A549 (cell line): ENCODE results near the gene NNAT. TPM values are rescaled to one million over a fixed set of nuclear protein-coding genes. Genes with fewer than 3 reads are reported as not detected.

Experiments used
- ATAC-seq, 2 experiments: fragments of 200-7000 bp in 1 of 2; fragments of >200 bp in 1 of 2; cut with Nextera tagmentation in 1 of 2; cut with Tn5 transposase in 1 of 2; 3 replicates each; pipeline versions ENCODE4 v1.8.0 to v1.9.1; 2018 to 2020; ENCODE audit warnings: mild to moderate bottlenecking in 1 of 2, moderate library complexity in 1 of 2
- CTCF ChIA-PET: fragments of 300-600 bp; sonication (Branson Sonifier 250); formaldehyde crosslinking; extraction: SDS; loops from one replicate; lab custom pipeline; 2021; ENCODE audit warnings: antibody characterized with exemption, inconsistent platforms; lab: Yijun Ruan, JAX
- POLR2A ChIA-PET: fragments of 350-600 bp; formaldehyde crosslinking; extraction: SDS; loops from one replicate; lab custom pipeline; 2021; ENCODE audit warnings: antibody characterized with exemption, inconsistent platforms; lab: Yijun Ruan, JAX
- DNase-seq, 2 experiments: peaks; one replicate each; pipeline versions ENCODE4 v3.0.0 to v3.0.0-alpha.2; 2011 to 2016; ENCODE audit warnings: low read depth in 1 of 2, low spot score in 1 of 2
- FAIRE-seq: peaks from 2 replicates; lab custom pipeline; 2011; peaks lifted over from hg19 to GRCh38; lab: Jason Lieb, UNC
- H3K27ac ChIP-seq, 2 experiments: fragments of >200 bp; sonication (Bioruptor Twin); formaldehyde crosslinking; 3 replicates each; pipeline ENCODE4 v1.5.1; 2016 to 2017
- H3K4me1 ChIP-seq: fragments of >200 bp; sonication (Bioruptor Twin); formaldehyde crosslinking; 3 replicates; pipeline ENCODE4 v1.6.1; 2016
- H3K4me2 ChIP-seq: fragments of >200 bp; sonication (Bioruptor Twin); formaldehyde crosslinking; 3 replicates; pipeline ENCODE4 v1.6.1; 2016
- H3K4me3 ChIP-seq: fragments of >200 bp; sonication (Bioruptor Twin); formaldehyde crosslinking; 3 replicates; pipeline ENCODE4 v1.5.1; 2016
- H3K9me3 ChIP-seq: fragments of >200 bp; sonication (Bioruptor Twin); formaldehyde crosslinking; 3 replicates; pipeline ENCODE4 v1.6.1; 2016
- CBX2 ChIP-seq: fragments of 200-600 bp; sonication (generic); IDR thresholded peaks from 2 replicates; pipeline ENCODE4 v1.6.1; 2016; ENCODE audit warnings: low read depth, mild to moderate bottlenecking, borderline replicate concordance
- EHF ChIP-seq: fragments of 250-450 bp; sonication (Bioruptor Pico); IDR thresholded peaks from 2 replicates; pipeline ENCODE4 v1.5.0; 2020; ENCODE audit warnings: mild to moderate bottlenecking
- EHMT2 ChIP-seq: fragments of 200-600 bp; sonication (generic); IDR thresholded peaks from 2 replicates; pipeline ENCODE4 v1.6.1; 2016; ENCODE audit warnings: antibody characterized with exemption, low read depth, mild to moderate bottlenecking, moderate library complexity
- ELK1 ChIP-seq: fragments of 150-350 bp; IDR thresholded peaks from 2 replicates; pipeline ENCODE4 v1.6.1; 2014; ENCODE audit warnings: low read depth, mild to moderate bottlenecking, low read length
- ESRRA ChIP-seq: fragments of 150-350 bp; IDR thresholded peaks from 2 replicates; pipeline ENCODE4 v1.6.1; 2014; ENCODE audit warnings: mild to moderate bottlenecking, low read length, borderline replicate concordance
- FOSB ChIP-seq: fragments of 250-450 bp; sonication (Bioruptor Pico); IDR thresholded peaks from 2 replicates; pipeline ENCODE4 v1.5.0; 2020; ENCODE audit warnings: mild to moderate bottlenecking, moderate library complexity
- FOSL2 ChIP-seq, 2 experiments: fragments of 450-650 bp in 1 of 2; fragments of >200 bp in 1 of 2; sonication (Bioruptor Twin) in 1 of 2; formaldehyde crosslinking; IDR thresholded peaks; 2 replicates each; pipeline versions ENCODE4 v1.5.0 to v1.6.1; 2016 to 2020; ENCODE audit warnings: mild to moderate bottlenecking in 1 of 2, moderate library complexity in 1 of 2
- FOXS1 ChIP-seq: fragments of 250-450 bp; sonication (Bioruptor Pico); IDR thresholded peaks from 2 replicates; pipeline ENCODE4 v1.5.0; 2020; ENCODE audit warnings: mild to moderate bottlenecking, moderate library complexity
- HMGXB4 ChIP-seq: fragments of 250-450 bp; sonication (Bioruptor Pico); IDR thresholded peaks from 2 replicates; pipeline ENCODE4 v1.5.0; 2021; ENCODE audit warnings: mild to moderate bottlenecking, moderate library complexity, borderline replicate concordance
- HOXA7 ChIP-seq: fragments of 250-450 bp; sonication (Bioruptor Pico); IDR thresholded peaks from 2 replicates; pipeline ENCODE4 v1.5.0; 2020; ENCODE audit warnings: mild to moderate bottlenecking, moderate library complexity
- HOXB13 ChIP-seq: fragments of 250-450 bp; sonication (Bioruptor Pico); IDR thresholded peaks from 2 replicates; pipeline ENCODE4 v1.5.0; 2020; ENCODE audit warnings: low read depth, mild to moderate bottlenecking, moderate library complexity
- HOXB5 ChIP-seq: fragments of 250-450 bp; sonication (Bioruptor Pico); IDR thresholded peaks from 2 replicates; pipeline ENCODE4 v1.5.0; 2020; ENCODE audit warnings: mild to moderate bottlenecking, moderate library complexity
- JUN ChIP-seq, 2 experiments: fragments of >200 bp; sonication (Bioruptor Twin); formaldehyde crosslinking; IDR thresholded peaks; 2 replicates in 1 of 2; 3 replicates in 1 of 2; pipeline ENCODE4 v1.6.1; 2016 to 2017
- MAX ChIP-seq: IDR thresholded peaks from 2 replicates; pipeline ENCODE4 v1.6.1; 2012
- NFE2L2 ChIP-seq: fragments of 150-350 bp; conservative IDR thresholded peaks from 2 replicates; pipeline ENCODE4 v1.6.1; 2014; ENCODE audit warnings: low read length
- NR3C1 ChIP-seq: fragments of >200 bp; sonication (Bioruptor Twin); formaldehyde crosslinking; IDR thresholded peaks from 3 replicates; pipeline ENCODE4 v1.6.1; 2017
- PBX3 ChIP-seq: IDR thresholded peaks from 2 replicates; pipeline ENCODE4 v1.6.1; 2012
- POLR2AphosphoS2 ChIP-seq: conservative IDR thresholded peaks from 2 replicates; pipeline ENCODE4 v1.6.1; 2012; ENCODE audit warnings: low read length, improper control_type of control experiment, inconsistent platforms
- RAD21 ChIP-seq, 2 experiments: fragments of >200 bp in 1 of 2; sonication (Bioruptor Twin) in 1 of 2; formaldehyde crosslinking in 1 of 2; IDR thresholded peaks in 1 of 2; conservative IDR thresholded peaks in 1 of 2; 2 replicates in 1 of 2; 3 replicates in 1 of 2; pipeline ENCODE4 v1.6.1; 2012 to 2018; ENCODE audit warnings: inconsistent platforms in 1 of 2
- RFX5 ChIP-seq: fragments of 450-650 bp; IDR thresholded peaks from 2 replicates; pipeline ENCODE4 v1.7.1; 2014; ENCODE audit warnings: antibody characterized with exemption, mild to moderate bottlenecking, moderate library complexity
- SREBF2 ChIP-seq: fragments of 450-650 bp; IDR thresholded peaks from 2 replicates; pipeline ENCODE4 v1.6.1; 2014; ENCODE audit warnings: mild to moderate bottlenecking, moderate library complexity
- whole genome bisulfite sequencing: methylation state at CpG from one replicate; pipeline ENCODE4 v1.1.6; 2017; ENCODE audit errors: missing lambda C conversion rate; 5-methylcytosine and 5-hydroxymethylcytosine counted together
- polyA plus RNA-seq, 4 experiments: library from polyadenylated mRNA; depleted of rRNA in 3 of 4; stranded (reverse); fragments of >200 nt; fragmentation: RNase III in 1 of 4; extraction: RNeasy Plus Mini Kit Qiagen cat#74134 plus additional on column Dnase treatment in 1 of 4; gene quantifications; 2 replicates in 3 of 4; 3 replicates in 1 of 4; pipeline ENCODE4 v1.2.3, GENCODE V29; 2011 to 2017

The NNAT gene
- polyA plus RNA-seq, 2 of the 4 experiments (the other 2 are of a cell fraction), result not detected

GRCh38 chr20:37494796-37495195, 26.3 kb upstream of the NNAT start:
- H3K4me2 ChIP-seq, result no peak overlapping the region
- ChIA-PET CTCF (interaction anchor here (0.6 to 1.7 kb wide), 3 partner anchors 29 to 212 kb away, joined by 3 to 4 read pairs (median 4); no protein-coding TSS in a partner anchor), POLR2A (no interaction called here)
- no peak overlapping the region for H3K4me3 ChIP-seq
- no peaks in the 10 kb centered on the region for H3K9me3 ChIP-seq
- DNase-seq, result no peak
- no peak overlapping the region for H3K27ac ChIP-seq
- no peak for ATAC-seq
- TF ChIP-seq HOXB5 (CRISPR knock-in tag) (no peak), JUN (IDR thresholded peaks at IDR 0.05) (no peak), EHMT2 (no peak), FOSL2 (IDR thresholded peaks at IDR 0.05) (no peak), FOSL2 (CRISPR knock-in tag; IDR thresholded peaks at IDR 0.05) (no peak), CBX2 (no peak), FOXS1 (CRISPR knock-in tag) (no peak), RAD21 (conservative IDR thresholded peaks at IDR 0.05 in 1 of 2, IDR thresholded peaks at IDR 0.05 in 1 of 2) (no peak)
- FAIRE-seq, result no peak
- peaks cover 3% of the 10 kb centered on the region; the same call in 1 of the 3 replicates for H3K4me1 ChIP-seq
- 64% methylated on average over 5 of the region's 5 CpGs for WGBS

GRCh38 chr20:37498066-37498665, 22.9 kb upstream of the NNAT start:
- Histone ChIP-seq H3K4me1 (peaks cover 3% of the 10 kb centered on the region; the same call in 1 of the 3 replicates), H3K27ac (no peak overlapping the region), H3K4me3 (no peak overlapping the region), H3K4me2 (no peak overlapping the region), H3K9me3 (no peaks in the 10 kb centered on the region)
- ATAC-seq, result no peak
- POLR2A ChIA-PET, result no interaction called here
- CTCF ChIA-PET, result no interaction called here
- DNase-seq, result no peak
- FAIRE-seq, result no peak
- no peak for TF ChIP-seq HMGXB4
- no peak for TF ChIP-seq PBX3
- no peak for TF ChIP-seq RFX5
- no peak for TF ChIP-seq ESRRA
- no peak for TF ChIP-seq ELK1
- TF ChIP-seq POLR2AphosphoS2, result no peak
- no peak for TF ChIP-seq EHF (CRISPR knock-in tag)
- TF ChIP-seq EHMT2, result no peak
- 55% methylated on average over 2 of the region's 2 CpGs for WGBS

- DNase-seq (no peak), FAIRE-seq (no peak), ATAC-seq (no peak)
- CTCF ChIA-PET, result interaction anchor here (0.9 kb wide), 1 partner anchor 17 kb away, joined by 3 read pairs; no protein-coding TSS in a partner anchor
- no peaks in the 10 kb centered on the region for H3K9me3 ChIP-seq
- POLR2A ChIA-PET, result no interaction called here
- peaks cover 3% of the 10 kb centered on the region; the same call in 1 of the 3 replicates for H3K4me1 ChIP-seq
- TF ChIP-seq SREBF2 (no peak), FOSB (CRISPR knock-in tag) (no peak), NR3C1 (no peak), RAD21 (conservative IDR thresholded peaks at IDR 0.05 in 1 of 2, IDR thresholded peaks at IDR 0.05 in 1 of 2) (no peak), HOXB5 (CRISPR knock-in tag) (no peak), HOXA7 (CRISPR knock-in tag) (no peak), MAX (no peak), NFE2L2 (no peak), HOXB13 (no peak)
- TF ChIP-seq, all 56 proteins: peak for 0
- Histone ChIP-seq H3K4me2 (no peak overlapping the region), H3K27ac (no peak overlapping the region), H3K4me3 (no peak overlapping the region)
- WGBS, result 82% methylated on average over 7 of the region's 7 CpGs
These were observed 20.7 kb upstream of the NNAT start for GRCh38 chr20:37500311-37500710.
